ENCODE results near the gene FBXO17. TPM values are rescaled to one million over a fixed set of nuclear protein-coding genes. Genes with fewer than 3 reads are reported as not detected.
A peak's percentile ranks its signal among the peaks of the same experiment; 100 is the strongest.

FBXO17 gene
- total RNA-seq, 2 donors from 2014 or later, result 29.6 to 31.7 TPM

GRCh38 chr19:38907227-38907626, 68.3 kb downstream of the FBXO17 start:
- Histone ChIP-seq H3K27ac (no peak overlapping the region), H3K36me3 (peaks cover 29% of the 10 kb centered on the region), H3K4me1 (ENCODE audit: control insufficient read depth in 1 of 2, low read depth in 2 of 2) (no peaks in the 10 kb centered on the region), H3K9me3 (no peaks in the 10 kb centered on the region), H3K4me3 (no peak overlapping the region), H3K27me3 (replicated peaks; ENCODE audit: insufficient read depth) (no peaks in the 10 kb centered on the region)
- DNase-seq (ENCODE audit: low spot score) (no peak), ATAC-seq (ENCODE audit: insufficient number of reproducible peaks, low FRiP score, low read depth) (no peak)
- TF ChIP-seq, protein P1, sequence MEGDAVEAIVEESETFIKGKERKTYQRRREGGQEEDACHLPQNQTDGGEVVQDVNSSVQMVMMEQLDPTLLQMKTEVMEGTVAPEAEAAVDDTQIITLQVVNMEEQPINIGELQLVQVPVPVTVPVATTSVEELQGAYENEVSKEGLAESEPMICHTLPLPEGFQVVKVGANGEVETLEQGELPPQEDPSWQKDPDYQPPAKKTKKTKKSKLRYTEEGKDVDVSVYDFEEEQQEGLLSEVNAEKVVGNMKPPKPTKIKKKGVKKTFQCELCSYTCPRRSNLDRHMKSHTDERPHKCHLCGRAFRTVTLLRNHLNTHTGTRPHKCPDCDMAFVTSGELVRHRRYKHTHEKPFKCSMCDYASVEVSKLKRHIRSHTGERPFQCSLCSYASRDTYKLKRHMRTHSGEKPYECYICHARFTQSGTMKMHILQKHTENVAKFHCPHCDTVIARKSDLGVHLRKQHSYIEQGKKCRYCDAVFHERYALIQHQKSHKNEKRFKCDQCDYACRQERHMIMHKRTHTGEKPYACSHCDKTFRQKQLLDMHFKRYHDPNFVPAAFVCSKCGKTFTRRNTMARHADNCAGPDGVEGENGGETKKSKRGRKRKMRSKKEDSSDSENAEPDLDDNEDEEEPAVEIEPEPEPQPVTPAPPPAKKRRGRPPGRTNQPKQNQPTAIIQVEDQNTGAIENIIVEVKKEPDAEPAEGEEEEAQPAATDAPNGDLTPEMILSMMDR (IDR thresholded peaks at IDR 0.05), result no peak

DNA sequence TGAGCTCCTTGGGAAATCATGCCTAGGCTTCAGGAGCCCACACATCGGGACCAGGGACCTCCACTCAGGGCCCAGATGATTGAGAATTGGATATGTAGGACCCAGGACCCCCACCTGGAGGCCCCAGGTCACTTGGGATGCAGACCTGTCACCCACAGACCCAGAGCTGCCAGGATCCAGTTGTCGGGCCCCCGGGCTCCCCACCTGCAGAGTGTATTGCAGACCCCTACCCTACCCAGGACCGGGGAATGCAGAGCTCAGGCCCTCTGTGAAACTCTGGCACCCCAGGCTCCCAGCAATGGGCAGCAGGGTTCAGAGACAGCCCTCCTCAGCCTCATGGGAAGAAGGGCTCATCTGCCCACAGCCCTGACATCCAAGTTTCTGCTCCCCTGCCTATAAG, 69.9 kb downstream of the FBXO17 start:
- no peak overlapping the region for H3K27ac ChIP-seq
- no peak for ATAC-seq (ENCODE audit: insufficient number of reproducible peaks, low FRiP score, low read depth)
- H3K9me3 ChIP-seq, result no peaks in the 10 kb centered on the region
- H3K36me3 ChIP-seq, result peaks cover 29% of the 10 kb centered on the region
- no peaks in the 10 kb centered on the region for H3K27me3 ChIP-seq (replicated peaks; ENCODE audit: insufficient read depth)
- no peak for DNase-seq (ENCODE audit: low spot score)
- H3K4me3 ChIP-seq, result no peak overlapping the region
- TF ChIP-seq, protein P1 (IDR thresholded peaks at IDR 0.05), result no peak
- H3K4me1 ChIP-seq (ENCODE audit: control insufficient read depth in 1 of 2, low read depth in 2 of 2), result peaks cover 7 to 12% of the 10 kb centered on the region in 2 donors

GRCh38 chr19:38904581-38905539, 70.7 kb downstream of the FBXO17 start:
- H3K9me3 ChIP-seq, result no peaks in the 10 kb centered on the region
- TF ChIP-seq, protein P1 (IDR thresholded peaks at IDR 0.05), result no peak
- no peak overlapping the region for H3K27ac ChIP-seq
- H3K4me1 ChIP-seq (ENCODE audit: control insufficient read depth in 1 of 2, low read depth in 2 of 2), result peaks cover 10 to 16% of the 10 kb centered on the region in 2 donors
- ATAC-seq (ENCODE audit: insufficient number of reproducible peaks, low FRiP score, low read depth) (no peak), DNase-seq (ENCODE audit: low spot score) (no peak)
- H3K4me3 ChIP-seq, result no peak overlapping the region
- H3K27me3 ChIP-seq (replicated peaks; ENCODE audit: insufficient read depth), result no peaks in the 10 kb centered on the region
- peaks cover 29% of the 10 kb centered on the region for H3K36me3 ChIP-seq

DNA sequence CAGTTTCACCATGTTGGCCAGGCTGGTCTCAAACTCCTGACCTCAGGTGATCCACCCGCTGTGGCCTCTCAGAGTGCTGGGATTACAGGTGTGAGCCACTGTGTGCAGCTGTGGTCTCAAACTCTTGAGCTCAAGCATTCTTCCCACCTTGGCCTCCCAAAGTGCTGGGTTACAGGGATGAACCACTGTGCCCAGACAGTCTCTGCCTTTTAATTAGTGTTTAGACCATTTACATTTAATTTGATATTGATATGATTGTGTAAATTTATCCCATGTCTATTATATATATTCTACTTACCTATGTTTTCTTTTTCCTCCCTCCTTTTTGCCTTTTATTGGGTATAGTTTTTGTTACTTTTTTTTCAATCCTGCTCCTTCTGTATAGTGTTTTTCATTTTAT, 73.9 kb downstream of the FBXO17 start:
- ATAC-seq (ENCODE audit: insufficient number of reproducible peaks, low FRiP score, low read depth), result no peak

GRCh38 chr19:38900743-38901190, 74.8 kb downstream of the FBXO17 start:
- Histone ChIP-seq H3K4me1 (ENCODE audit: control insufficient read depth in 1 of 2, low read depth in 2 of 2) (peaks cover 18 to 33% of the 10 kb centered on the region in 2 donors), H3K9me3 (no peaks in the 10 kb centered on the region), H3K36me3 (peaks cover 16% of the 10 kb centered on the region), H3K27ac (no peak overlapping the region), H3K27me3 (replicated peaks; ENCODE audit: insufficient read depth) (no peaks in the 10 kb centered on the region), H3K4me3 (peak overlapping the region; percentile 75)
- ATAC-seq (ENCODE audit: insufficient number of reproducible peaks, low FRiP score, low read depth) (no peak), DNase-seq (ENCODE audit: low spot score) (no peak)
- TF ChIP-seq, protein P1 (IDR thresholded peaks at IDR 0.05), result no peak

More for the DNA sequence above, 73.9 kb downstream of the FBXO17 start:
- H3K4me1 ChIP-seq (ENCODE audit: control insufficient read depth in 1 of 2, low read depth in 2 of 2), result peaks cover 18 to 33% of the 10 kb centered on the region in 2 donors
- H3K27ac ChIP-seq, result no peak overlapping the region
- DNase-seq (ENCODE audit: low spot score), result no peak
- H3K4me3 ChIP-seq, result no peak overlapping the region
- no peaks in the 10 kb centered on the region for H3K27me3 ChIP-seq (replicated peaks; ENCODE audit: insufficient read depth)
- H3K9me3 ChIP-seq, result no peaks in the 10 kb centered on the region
- TF ChIP-seq, protein P1 (IDR thresholded peaks at IDR 0.05), result no peak
- H3K36me3 ChIP-seq, result peaks cover 21% of the 10 kb centered on the region

Data from thoracic aorta (tissue), 2 donors.